Astrocyte (in vitro differentiated cells and primary cell): ENCODE results near the gene TTYH3. TPM values are rescaled to one million over a fixed set of nuclear protein-coding genes. Genes with fewer than 3 reads are reported as not detected.

Experiments used
- DNase-seq: peaks from one replicate; pipeline ENCODE4 v3.0.0-alpha.2; 2010; ENCODE audit warnings: low read depth
- FAIRE-seq: peaks from 2 replicates; lab custom pipeline; 2011; peaks lifted over from hg19 to GRCh38; lab: Jason Lieb, UNC
- H2AFZ ChIP-seq: 2 replicates; pipeline ENCODE4 v1.6.0; 2012; ENCODE audit warnings: low read depth, low read length, inconsistent platforms
- H3K27ac ChIP-seq: 2 replicates; pipeline ENCODE4 v1.5.1; 2011; ENCODE audit warnings: low read depth, low read length, inconsistent platforms
- H3K27me3 ChIP-seq: 2 replicates; pipeline ENCODE4 v1.6.0; 2011; ENCODE audit warnings: low read length, inconsistent platforms; ENCODE audit not compliant: insufficient read depth
- H3K36me3 ChIP-seq: 2 replicates; pipeline ENCODE4 v1.5.1; 2011; ENCODE audit warnings: low read length, inconsistent platforms; ENCODE audit not compliant: insufficient read depth
- H3K4me1 ChIP-seq: 2 replicates; pipeline ENCODE4 v1.5.1; 2011; ENCODE audit warnings: low read length, inconsistent platforms; ENCODE audit not compliant: insufficient read depth
- H3K4me2 ChIP-seq: 2 replicates; pipeline ENCODE4 v1.6.0; 2012; ENCODE audit warnings: low read length, inconsistent platforms
- H3K4me3 ChIP-seq: 2 replicates; pipeline ENCODE4 v1.5.1; 2011; ENCODE audit warnings: low read depth, mild to moderate bottlenecking, low read length, inconsistent platforms; ENCODE audit not compliant: insufficient read depth
- H3K79me2 ChIP-seq: 2 replicates; pipeline ENCODE4 v1.6.0; 2012; ENCODE audit warnings: mild to moderate bottlenecking, low read length, inconsistent platforms; ENCODE audit not compliant: insufficient read depth
- H3K9ac ChIP-seq: 2 replicates; pipeline ENCODE4 v1.6.0; 2012; ENCODE audit warnings: mild to moderate bottlenecking, low read length, inconsistent platforms
- H3K9me3 ChIP-seq: 2 replicates; pipeline ENCODE4 v1.5.1; 2012; ENCODE audit warnings: low read depth, mild to moderate bottlenecking, low read length, inconsistent platforms; ENCODE audit not compliant: insufficient read depth
- H4K20me1 ChIP-seq: 2 replicates; pipeline ENCODE4 v1.6.0; 2012; ENCODE audit warnings: low read length, inconsistent platforms; ENCODE audit not compliant: insufficient read depth
- H3K27ac Mint-ChIP-seq: one replicate; pipeline ENCODE4 v1.8.0; 2021; ENCODE audit warnings: mild to moderate bottlenecking, mixed read lengths; ENCODE audit not compliant: unreplicated experiment
- H3K27me3 Mint-ChIP-seq: one replicate; pipeline ENCODE4 v1.8.0; 2021; ENCODE audit warnings: low read depth, mixed read lengths; ENCODE audit not compliant: unreplicated experiment
- H3K36me3 Mint-ChIP-seq: one replicate; pipeline ENCODE4 v1.8.0; 2021; ENCODE audit warnings: low read depth, mixed read lengths; ENCODE audit not compliant: unreplicated experiment
- H3K4me1 Mint-ChIP-seq: one replicate; pipeline ENCODE4 v1.8.0; 2021; ENCODE audit warnings: low read depth, mixed read lengths; ENCODE audit not compliant: unreplicated experiment
- H3K4me3 Mint-ChIP-seq: one replicate; pipeline ENCODE4 v1.8.0; 2021; ENCODE audit warnings: mild to moderate bottlenecking, moderate library complexity, mixed read lengths; ENCODE audit not compliant: unreplicated experiment
- H3K9me3 Mint-ChIP-seq: one replicate; pipeline ENCODE4 v1.8.0; 2021; ENCODE audit warnings: mild to moderate bottlenecking, mixed read lengths; ENCODE audit not compliant: unreplicated experiment
- EZH2 ChIP-seq: IDR thresholded peaks from 2 replicates; pipeline ENCODE4 v1.6.1; 2012; ENCODE audit warnings: mild to moderate bottlenecking, low read length, inconsistent platforms; ENCODE audit not compliant: insufficient read depth
- total RNA-seq: library from RNA; stranded (reverse); gene quantifications from 2 replicates; pipeline ENCODE4 v1.2.1, GENCODE V29; 2021
- TF ChIP-seq, protein P1 (sequence below): IDR thresholded peaks from 2 replicates; pipeline ENCODE4 v1.5.1; 2011; ENCODE audit warnings: low read depth, mild to moderate bottlenecking, inconsistent platforms, low read length, moderate library complexity; ENCODE audit not compliant: insufficient read depth

The TTYH3 gene
- total RNA-seq, 1 donor from 2014 or later: 273 TPM

DNA sequence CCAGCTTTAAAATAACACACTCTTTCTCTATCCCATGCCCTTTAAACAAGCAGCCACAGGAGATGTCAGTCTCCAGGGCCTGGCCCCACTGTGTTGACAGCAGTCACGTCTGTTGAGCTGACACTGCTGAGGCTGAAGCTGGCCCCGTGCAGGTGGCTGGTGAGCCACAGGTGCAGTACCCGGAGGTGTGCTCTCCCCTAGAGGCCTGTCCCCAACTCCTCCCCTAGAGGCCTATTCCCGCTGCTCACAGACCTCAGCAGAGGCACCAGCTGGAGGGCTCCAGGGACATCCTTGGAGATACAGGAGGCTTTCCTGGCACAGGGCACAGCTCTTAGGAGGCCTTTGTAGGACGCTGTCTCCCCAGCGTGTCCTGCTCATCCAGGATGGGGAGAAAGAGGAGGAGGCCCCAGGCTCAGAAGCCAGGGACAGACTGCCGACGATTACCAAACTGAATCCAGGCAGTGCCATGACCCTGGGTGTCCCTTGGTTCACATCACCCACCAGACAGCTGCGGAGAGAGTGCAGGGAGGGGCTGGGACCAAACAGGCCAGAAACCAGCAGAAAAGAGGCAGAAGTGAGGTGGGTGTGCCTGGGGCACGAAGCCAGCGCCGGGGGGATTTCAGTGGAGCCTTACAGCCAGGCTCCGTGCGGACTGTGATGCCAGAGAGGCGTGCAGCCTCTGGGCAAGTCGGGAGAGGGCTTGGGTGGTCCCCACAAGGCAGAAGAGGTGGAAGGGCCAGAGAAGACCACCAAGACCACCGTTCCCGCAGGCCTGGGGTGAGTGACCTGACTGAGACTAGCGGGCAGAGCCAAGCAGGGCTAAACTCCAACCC is 18.5 kb upstream of the TTYH3 start:
- Mint-ChIP-seq H3K9me3 (no peaks in the 10 kb centered on the region), H3K36me3 (peaks cover 6% of the 10 kb centered on the region), H3K4me1 (peaks cover 18% of the 10 kb centered on the region), H3K27me3 (peaks cover 11% of the 10 kb centered on the region), H3K27ac (no peak overlapping the region), H3K4me3 (no peak overlapping the region)
- H3K79me2 ChIP-seq: no peaks in the 10 kb centered on the region
- TF ChIP-seq, protein P1, sequence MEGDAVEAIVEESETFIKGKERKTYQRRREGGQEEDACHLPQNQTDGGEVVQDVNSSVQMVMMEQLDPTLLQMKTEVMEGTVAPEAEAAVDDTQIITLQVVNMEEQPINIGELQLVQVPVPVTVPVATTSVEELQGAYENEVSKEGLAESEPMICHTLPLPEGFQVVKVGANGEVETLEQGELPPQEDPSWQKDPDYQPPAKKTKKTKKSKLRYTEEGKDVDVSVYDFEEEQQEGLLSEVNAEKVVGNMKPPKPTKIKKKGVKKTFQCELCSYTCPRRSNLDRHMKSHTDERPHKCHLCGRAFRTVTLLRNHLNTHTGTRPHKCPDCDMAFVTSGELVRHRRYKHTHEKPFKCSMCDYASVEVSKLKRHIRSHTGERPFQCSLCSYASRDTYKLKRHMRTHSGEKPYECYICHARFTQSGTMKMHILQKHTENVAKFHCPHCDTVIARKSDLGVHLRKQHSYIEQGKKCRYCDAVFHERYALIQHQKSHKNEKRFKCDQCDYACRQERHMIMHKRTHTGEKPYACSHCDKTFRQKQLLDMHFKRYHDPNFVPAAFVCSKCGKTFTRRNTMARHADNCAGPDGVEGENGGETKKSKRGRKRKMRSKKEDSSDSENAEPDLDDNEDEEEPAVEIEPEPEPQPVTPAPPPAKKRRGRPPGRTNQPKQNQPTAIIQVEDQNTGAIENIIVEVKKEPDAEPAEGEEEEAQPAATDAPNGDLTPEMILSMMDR: no peak
- no peak for TF ChIP-seq EZH2
- H2AFZ ChIP-seq: no peak overlapping the region
- no peak overlapping the region for H3K4me3 ChIP-seq
- H3K36me3 ChIP-seq: no peaks in the 10 kb centered on the region
- H3K9ac ChIP-seq: peak overlapping the region; percentile 9
- H3K27me3 ChIP-seq: peaks cover 23% of the 10 kb centered on the region
- H3K4me1 ChIP-seq: peaks cover 16% of the 10 kb centered on the region
- peaks cover 5% of the 10 kb centered on the region for H4K20me1 ChIP-seq
- no peak for FAIRE-seq
- no peaks in the 10 kb centered on the region for H3K9me3 ChIP-seq
- H3K4me2 ChIP-seq: peak overlapping the region; percentile 50
- no peak for DNase-seq
- no peak overlapping the region for H3K27ac ChIP-seq

DNA sequence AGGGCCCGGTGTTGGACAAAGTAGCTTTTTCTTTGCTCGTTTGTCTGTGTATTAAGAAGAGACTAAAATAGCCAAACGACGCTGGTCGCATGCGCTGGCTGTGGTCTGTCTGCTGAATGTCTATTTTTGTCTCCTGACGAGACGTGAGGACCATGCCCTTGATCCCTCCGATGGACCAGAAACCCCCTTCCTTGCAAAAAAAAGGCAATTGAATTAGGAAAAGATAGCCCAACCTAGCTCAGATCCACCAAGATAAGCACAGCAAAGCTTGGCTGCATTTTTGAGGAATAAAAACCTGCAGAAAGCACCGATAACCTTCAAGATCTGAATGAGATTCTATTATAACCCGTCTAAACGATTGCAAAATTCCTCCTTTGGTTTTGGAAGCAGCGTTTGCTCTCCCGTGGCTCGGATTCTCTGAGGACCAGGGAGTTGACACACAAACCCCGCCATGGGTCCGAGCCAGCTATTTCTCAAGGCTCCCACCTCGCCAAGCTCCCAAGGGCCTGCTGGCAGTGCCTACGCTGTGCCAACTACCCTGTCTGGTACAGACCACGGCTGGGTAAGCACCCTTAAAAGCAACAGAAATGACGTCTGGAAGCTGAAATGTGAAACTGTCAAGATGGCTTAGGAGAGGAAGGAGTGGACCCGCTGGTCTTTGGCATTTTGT is 17.7 kb upstream of the TTYH3 start:
- Histone ChIP-seq H3K9ac (peak overlapping the region; percentile 9), H2AFZ (no peak overlapping the region), H3K4me3 (peak overlapping the region; percentile 1), H3K9me3 (no peaks in the 10 kb centered on the region), H3K27me3 (peaks cover 23% of the 10 kb centered on the region), H3K27ac (no peak overlapping the region), H3K4me1 (peaks cover 23% of the 10 kb centered on the region), H3K4me2 (peak overlapping the region; percentile 50), H3K79me2 (no peaks in the 10 kb centered on the region), H4K20me1 (peaks cover 5% of the 10 kb centered on the region), H3K36me3 (no peaks in the 10 kb centered on the region)
- H3K27ac Mint-ChIP-seq: no peak overlapping the region
- no peak overlapping the region for H3K4me3 Mint-ChIP-seq
- no peaks in the 10 kb centered on the region for H3K9me3 Mint-ChIP-seq
- TF ChIP-seq EZH2: no peak
- TF ChIP-seq, protein P1: no peak
- H3K27me3 Mint-ChIP-seq: peaks cover 11% of the 10 kb centered on the region
- H3K36me3 Mint-ChIP-seq: peaks cover 6% of the 10 kb centered on the region
- DNase-seq: no peak
- peaks cover 19% of the 10 kb centered on the region for H3K4me1 Mint-ChIP-seq
- peak; percentile 39 for FAIRE-seq
